Muscle of back (tissue), 11 donors: ENCODE measurements around the gene UQCRFS1. TPM values are rescaled to one million over a fixed set of nuclear protein-coding genes. Genes with fewer than 3 reads are reported as not detected.
"Not testable (repeated sequence)": the region's sequence is repeated elsewhere in the genome, so short reads cannot be mapped to it uniquely, and the experiment has no call there.

Experiments
- DNase-seq, 3 donors: peaks; one replicate each; pipeline versions ENCODE4 v3.0.0 to v3.0.0-alpha.2; 2013
- polyA plus RNA-seq, 10 donors: library from polyadenylated mRNA; unstranded; fragments of 120-200 nt; gene quantifications; one replicate each; pipeline ENCODE4 v1.2.1, GENCODE V29; 2013; ENCODE audit not compliant: insufficient read length in 10 of 10

Gene UQCRFS1
- polyA plus RNA-seq, 10 donors, result 23.6 to 38.0 (median 33.1) TPM

DNA sequence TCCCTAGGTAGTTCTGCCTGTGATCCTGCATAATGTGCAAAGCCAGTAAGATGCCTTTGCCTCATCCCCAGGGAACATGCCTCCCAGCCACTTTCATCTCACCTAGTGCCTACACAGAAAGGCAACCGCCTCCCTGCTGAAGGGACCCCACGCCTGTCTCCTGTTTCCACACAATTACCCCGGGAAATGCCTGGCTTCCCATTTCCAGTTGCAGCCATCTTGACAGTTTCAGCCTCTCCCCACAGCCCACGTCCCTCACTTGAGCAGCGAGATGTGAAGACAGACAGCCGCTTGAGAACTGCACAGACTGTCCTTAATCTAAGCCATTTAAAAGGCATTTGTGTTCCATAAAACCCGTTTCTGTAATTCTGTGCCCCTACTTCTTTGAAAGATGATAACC is 4.7 kb upstream of the UQCRFS1 start:
- DNase-seq, result no peak

DNA sequence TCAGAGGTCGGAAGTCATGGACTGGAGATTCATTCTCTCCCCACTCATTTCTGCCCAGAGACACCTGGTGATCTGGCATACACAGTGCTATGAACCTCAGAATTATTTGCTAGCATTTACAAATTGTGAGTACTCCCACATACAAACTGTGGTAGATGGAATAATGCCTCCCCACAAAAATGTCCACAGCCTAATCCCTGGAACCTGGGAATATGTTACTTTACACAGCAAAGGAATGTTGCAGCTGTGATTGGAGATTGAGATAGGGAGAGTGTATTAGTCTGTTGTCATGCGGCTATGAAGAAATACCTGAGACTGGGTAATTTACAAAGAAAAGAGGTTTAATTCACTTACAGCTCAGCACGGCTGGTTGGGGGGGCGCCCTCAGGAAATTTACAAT is 3.1 kb upstream of the UQCRFS1 start:
- DNase-seq, result no peak

DNA sequence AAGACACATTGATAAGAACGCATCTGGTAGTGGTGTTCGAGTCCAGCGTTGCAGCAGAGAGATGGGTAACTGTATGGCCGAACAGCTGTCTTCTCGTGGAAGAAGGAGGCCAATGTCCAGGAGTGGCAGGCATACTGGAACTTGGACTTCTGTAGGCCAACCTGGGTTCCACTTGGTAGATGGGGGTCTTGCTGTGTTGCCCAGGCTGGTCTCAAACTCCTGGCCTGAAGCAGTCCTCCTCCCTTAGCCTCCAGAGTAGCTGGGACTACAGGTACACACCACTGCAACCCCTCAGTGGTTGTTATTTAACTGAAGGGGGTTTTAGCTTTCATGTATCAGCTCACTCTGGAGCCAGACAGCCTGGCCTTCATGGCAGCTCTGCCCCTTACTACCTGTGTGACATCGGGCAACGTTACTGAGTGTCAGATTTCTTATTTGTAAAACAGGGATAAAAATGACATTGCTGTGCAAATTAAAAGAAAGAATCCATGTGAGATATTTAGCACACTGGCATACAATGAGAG is 2.4 kb upstream of the UQCRFS1 start:
- DNase-seq, result no peak

DNA sequence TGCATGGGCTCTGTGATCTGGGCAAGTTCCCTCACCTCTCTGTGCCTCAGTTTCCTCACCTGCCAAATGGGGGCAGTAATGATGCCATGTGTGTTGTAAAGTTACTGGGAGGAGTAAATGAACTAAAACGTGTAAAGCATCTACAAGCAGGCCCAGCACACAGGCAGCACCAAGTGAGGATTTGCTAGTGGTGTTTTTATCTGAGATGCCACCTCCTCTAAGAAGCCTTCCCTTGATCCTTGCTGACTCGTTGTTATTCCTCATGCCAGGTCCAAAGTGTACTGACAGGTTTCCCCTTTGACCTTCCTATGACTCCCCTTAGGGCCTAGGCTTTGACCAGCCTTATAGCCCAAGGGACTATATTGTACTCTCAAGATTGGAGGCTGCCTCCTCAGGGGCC is 1.5 kb upstream of the UQCRFS1 start:
- DNase-seq, result no peak

DNA sequence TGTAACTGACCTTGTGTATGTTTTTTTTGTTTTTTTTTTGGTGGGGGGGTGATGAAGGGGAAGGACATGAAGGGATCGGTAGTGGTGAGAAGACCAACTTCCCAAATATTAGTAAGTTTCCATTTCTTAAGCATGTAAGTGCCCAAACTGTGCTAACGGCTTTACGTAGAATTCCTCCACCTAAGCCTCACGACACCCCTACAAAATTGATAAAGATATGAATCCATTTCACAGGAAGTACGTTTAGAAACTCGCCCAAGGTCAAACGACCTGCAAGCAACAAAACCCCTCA is 649 bp downstream of the UQCRFS1 start:
- no peak for DNase-seq

DNA sequence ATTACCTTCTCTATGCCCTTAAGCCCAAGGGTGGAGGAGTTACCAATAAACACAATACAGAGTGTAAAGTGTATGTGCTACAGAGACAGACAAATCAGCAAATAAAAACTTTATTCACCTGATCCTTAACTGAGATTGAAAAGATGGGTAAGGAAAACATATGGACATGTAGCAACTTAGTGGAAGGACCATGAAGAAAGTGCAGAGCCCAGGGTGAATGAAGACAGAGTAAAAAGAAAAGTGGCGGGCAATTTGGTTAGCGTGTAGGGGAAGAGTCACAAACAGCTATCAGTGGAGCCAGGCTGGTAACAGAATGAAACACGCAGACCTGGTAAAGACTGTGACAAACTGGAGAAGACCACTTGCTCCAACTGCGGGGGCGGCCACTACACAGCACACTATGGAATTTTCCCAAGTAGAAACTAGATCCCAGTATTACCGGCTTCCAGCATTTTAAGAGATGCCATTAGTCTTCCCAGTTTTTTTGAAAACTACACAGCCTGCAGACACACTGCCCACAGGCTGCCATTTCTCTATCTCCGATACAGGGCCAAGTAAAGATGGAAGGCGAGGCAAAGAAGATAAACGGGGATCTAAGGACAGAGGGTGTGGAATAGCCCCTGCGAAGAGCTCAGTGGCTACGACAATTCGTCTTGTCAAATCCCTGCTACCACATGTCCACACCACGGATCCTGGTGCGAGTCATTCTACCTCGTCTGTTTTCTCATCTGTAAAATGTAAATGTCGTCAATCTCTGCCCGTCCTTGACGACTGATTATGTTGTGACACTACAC is 1.2 kb downstream of the UQCRFS1 start:
- DNase-seq, result peak in 2 of 3 donors; percentile 11 to 47

DNA sequence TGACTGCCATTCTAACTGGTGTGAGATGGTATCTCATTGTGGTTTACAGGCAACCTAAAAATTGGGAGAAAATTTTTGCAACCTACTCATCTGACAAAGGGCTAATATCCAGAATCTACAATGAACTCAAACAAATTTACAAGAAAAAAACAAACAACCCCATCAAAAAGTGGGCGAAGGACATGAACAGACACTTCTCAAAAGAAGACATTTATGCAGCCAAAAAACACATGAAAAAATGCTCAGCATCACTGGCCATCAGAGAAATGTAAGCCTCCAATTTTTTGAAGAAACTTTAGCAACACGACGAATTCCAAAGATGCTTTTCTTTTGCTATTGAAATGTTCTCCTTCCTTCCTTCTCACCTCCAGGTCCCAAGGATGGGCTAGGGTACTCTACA is 1.9 kb downstream of the UQCRFS1 start:
- not testable (repeated sequence) for DNase-seq

DNA sequence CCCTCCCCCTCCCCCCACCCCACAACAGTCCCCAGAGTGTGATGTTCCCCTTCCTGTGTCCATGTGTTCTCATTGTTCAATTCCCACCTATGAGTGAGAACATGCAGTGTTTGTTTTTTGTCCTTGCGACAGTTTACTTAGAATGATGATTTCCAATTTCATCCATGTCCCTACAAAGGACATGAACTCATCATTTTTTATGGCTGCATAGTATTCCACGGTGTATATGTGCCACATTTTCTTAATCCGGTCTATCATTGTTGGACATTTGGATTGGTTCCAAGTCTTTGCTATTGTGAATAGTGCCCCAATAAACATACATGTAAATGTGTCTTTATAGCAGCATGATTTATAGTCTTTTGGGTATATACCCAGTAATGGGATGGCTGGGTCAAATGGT is 2.4 kb downstream of the UQCRFS1 start:
- DNase-seq, result not testable (repeated sequence)

DNA sequence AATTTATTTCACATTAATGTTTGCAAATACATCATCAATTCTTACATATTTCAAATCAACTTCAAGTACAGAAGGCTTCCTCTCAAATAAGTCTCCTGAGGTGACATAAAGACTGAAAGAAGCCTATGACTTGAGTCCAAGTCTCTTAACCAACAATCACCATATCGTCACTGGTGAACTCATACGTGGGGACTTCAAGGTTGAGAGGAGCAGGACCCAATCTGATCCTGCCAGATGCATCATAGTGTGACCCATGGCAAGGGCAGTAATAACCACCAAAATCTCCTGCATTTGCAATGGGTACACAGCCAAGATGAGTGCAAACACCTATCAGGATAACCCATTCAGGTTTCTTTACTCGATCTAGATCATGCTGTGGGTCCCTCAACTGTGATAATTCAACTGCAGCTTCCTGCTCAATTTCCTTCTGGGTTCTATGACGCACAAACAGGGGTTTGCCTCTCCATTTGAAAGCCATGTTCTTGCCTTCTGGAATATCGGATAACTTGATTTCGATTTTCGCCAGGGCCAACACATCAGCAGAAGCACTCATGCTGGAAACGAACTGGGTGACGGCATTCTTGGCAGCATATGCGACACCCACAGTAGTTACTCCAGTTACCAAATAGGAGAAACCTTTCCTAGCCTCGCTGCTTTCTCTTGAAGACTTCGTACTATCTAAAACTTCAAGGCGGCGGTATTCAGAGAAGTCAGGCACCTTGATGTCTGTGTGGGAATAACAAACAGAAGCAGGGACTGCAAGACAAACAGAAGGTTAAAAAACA is 5.4 kb downstream of the UQCRFS1 start:
- not testable (repeated sequence) for DNase-seq

DNA sequence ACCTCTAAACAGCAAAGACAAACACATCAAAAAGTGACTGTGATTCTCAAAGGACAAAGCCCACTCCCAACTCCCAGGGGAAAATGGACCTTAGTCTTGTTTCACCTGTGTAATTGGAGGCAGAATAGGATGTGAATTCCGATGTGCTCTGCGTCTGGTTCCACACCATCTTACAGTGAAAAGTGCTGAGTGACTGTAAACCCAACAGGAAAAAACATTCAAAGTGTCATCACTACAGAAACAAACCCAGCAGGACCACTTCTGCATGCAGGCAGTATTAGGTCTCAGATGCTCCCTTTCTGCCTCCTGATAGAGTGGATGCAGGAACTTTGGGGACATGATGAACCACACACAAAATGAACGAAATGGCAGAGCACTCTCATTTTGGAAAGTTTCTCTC is 6.5 kb downstream of the UQCRFS1 start:
- DNase-seq, result no peak

DNA sequence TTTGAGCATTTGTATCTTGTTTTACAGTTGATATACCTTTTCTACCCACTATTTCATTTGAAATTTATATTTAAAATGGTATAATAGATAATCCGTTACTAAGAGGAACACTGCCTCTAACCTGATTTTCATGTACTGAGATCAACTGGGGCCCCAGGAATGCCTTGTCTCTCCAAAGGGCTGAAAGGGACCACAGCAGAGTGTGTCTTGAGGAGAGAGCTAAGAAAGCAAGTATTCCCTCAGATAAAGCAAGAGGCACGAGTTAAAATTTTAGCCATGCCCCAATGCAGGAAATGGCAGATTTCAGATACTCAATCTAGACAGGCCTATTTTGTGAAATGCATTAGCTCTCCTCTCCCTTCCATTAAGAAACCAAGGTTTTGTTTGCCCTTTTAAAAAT is 10.7 kb downstream of the UQCRFS1 start:
- DNase-seq, result no peak

DNA sequence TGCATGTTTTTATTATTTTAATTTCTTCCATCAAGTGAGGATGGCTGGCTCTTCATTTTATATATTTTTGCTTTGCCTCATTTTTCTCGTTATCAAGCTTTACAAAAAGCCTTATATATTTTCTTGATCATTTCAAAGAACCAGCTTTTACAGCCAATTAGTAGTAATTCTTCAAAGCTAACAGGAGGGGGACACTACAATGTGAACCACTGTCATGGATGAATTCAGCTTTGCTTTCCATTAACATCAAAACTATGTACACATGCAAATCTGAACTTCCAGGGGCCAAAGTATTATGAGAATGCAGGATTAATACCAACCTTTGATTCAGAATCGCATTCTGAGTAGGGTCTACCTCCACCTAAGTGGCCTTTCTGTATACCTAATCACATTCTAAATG is 11.1 kb downstream of the UQCRFS1 start:
- no peak for DNase-seq

DNA sequence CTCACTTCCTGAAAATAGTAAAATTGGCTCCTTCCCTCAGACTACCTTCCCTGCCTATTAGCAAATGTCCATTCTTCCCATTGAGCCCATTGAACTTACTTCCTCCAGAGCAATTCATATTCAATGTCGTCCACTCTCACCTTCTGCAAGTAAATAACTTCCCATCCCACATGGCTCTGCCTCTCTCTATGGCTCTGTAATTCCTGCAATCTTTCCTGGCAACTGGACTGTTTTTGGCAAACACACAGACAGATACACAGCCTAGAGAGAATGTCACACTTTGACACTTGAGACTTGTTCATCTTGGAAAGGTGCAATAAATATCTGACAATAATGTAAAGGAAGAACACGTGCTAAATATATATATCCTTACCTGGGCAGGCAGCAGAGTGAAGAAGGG is 18.3 kb downstream of the UQCRFS1 start:
- DNase-seq, result no peak

DNA sequence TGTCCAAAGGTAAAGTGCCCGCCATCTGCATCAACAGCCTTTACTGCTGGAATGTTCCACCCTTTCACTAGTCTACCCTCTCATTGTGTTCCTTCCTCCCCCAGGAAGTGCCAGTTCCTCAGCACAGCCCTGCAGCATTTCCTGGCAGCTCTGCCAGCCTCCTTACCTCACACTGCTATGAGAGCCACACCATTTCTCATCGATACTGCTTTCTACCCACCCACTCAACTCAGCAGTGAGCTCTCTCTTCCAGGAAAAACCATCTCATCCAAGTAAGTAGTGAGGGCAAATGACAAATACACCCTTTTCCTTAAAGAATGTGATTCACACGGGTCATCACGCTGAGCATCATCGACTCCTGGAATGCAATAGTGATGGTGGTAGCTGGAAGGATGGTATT is 19.8 kb downstream of the UQCRFS1 start:
- no peak for DNase-seq

DNA sequence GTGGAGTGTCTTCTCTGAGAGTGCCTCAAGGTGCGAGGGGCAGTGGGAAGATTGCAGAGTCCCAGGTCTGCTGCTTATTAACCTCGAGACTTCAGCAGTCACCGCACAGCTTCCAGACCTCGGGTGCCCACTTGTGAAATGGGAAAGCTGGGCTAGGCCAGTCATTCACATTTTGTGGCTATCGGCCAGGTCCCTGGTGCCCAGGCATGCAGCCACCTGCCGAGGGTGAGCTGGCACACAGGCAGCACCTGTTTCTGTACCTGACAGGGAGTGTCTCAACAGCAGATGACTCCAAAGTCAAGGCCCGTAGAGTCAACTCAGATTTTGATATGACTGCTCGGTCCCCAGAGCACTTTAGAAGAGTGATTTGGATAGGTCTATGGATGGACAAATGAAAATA is 21.9 kb downstream of the UQCRFS1 start:
- DNase-seq, result no peak

DNA sequence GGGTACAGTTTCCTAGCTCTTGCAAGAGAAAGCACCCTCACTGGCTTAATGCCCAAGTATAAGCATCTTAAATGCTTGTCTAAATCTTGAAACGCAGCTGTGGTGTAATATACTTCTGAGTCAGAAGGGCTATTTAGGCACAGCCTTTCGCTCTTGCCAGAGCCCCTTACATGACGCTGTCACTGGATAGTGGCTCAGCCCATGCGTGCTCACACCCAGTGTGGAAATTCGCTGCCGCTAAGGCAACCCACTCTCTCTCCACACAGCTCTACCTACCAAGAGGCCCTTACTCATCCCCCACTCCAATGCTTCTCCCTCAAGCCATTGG is 24.0 kb downstream of the UQCRFS1 start:
- DNase-seq, result no peak

DNA sequence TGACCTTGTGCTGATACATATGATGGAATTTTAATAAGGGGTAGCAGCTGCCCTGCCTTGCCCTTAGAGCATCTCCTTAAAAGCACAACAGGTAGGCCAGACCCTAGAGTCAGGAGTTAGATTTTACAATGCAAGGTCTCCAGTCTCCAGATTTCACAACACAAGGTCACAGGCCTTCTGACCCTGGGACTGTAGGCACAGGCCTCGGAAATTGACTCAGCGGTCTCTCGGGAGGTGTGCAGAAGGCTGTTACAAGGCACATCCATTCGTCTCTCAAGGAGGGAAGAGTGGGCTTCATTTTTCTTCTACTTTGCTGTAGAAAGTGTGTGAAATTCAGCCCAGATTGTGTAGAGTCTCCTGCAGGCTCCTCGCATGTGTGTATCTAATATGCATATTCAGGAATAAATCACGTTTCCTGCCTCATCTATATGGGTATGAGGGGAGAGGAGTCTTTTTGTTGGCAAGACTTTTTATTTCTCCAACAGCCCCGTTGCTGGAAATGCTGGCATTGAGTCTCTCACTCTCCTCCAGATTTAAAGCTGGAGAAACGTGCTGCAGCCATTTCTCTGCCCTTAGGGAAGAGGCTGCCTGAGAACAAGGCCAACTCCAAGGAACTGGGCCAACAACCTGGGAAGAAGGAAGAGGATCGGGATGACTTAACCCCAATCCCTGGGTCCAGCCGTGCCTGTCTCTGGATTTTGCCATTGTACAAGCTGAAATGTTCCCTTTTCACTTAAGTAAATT is 24.5 kb downstream of the UQCRFS1 start:
- DNase-seq, result peak in 2 of 3 donors; percentile 67 to 84

DNA sequence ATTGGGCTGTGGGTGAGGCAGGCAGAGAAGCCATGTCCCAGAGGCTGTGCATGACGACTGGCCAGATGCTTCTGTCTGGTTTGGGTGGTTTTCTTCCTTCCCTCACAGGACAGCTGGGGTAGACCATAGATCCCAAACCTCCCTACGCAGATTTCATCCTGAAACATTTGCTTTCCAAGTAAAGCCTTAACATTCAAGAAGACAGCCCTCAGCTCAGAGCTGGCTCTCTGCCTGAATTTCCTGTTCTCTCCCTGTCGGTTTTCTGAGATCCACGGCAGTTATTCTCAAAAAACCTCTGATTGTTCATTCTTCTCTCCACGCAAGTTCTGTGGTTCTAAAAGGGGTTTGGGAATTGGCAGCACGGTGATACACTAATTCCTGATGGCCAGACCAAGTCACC is 25.3 kb downstream of the UQCRFS1 start:
- peak in 2 of 3 donors; percentile 39 to 77 for DNase-seq

DNA sequence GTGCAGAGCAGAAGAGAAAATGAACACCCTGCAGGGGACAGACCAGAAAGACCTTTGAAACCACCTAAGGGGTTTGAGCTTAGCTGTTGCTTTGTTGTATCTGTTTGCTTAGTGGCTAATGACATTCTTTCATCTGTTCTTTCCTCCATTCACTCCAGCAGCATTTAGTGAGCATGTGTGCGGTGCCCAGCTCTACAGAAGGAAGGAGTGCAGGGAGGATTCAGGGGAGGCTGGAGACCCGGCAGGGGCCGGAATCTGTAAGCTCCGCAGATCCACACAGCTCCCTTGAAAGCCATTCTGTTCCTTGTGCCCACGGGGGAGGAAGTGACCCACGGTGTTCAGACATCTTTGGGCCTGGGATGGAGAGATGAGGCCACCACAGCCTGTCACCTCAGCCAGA is 27.5 kb downstream of the UQCRFS1 start:
- DNase-seq, result no peak

DNA sequence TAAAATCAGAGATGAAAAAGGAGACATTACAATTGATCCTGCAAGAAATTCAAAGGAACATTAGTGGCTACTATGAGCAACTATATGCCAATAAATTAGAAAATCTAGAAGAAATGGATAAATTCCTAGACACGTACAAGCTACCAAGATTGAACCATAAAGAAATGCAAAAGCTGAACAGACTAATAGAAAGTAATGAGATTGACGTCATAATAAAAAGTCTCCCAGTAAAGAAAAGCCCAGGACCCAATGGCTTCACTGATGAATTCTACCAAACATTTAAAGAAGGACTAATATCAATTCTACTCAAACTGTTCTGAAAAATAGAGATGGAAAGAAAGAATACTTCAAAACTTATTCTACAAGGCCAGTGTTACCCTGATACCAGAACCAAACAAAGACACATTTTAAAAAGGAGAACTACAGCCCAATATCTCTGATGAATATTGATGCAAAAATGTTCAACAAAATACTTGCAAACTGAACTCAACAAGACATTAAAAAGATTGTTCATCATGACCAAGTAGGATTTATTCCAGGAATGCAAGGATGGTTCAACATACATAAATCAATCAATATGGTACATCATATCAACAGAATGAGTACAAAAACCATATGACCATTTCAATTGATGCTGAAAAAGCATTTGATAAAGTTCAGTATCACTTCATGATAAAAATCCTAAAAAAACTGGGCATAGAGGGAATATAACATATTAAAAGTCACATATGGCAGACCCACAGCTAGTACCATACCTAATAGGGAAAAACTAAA is 35.8 kb downstream of the UQCRFS1 start:
- DNase-seq, result no peak

DNA sequence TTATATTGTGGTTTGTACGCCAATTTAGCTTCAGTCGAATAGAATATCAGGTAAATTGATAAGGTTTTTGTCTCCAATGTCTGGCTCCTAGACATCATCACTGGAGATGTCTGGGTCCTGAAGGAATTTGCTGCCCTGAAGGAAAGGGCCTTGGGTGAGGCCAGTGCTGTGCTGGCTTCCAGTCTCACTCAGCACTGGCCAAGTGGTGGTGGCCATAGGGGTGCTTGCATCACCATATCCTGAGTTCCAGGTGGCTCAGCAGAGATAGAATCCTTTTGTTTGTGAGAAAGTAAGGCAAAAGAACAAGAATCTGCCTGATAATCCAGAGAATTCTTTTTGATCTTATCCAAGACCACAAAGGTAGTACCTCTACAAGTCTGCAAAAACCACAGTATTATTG is 39.1 kb downstream of the UQCRFS1 start:
- no peak for DNase-seq

DNA sequence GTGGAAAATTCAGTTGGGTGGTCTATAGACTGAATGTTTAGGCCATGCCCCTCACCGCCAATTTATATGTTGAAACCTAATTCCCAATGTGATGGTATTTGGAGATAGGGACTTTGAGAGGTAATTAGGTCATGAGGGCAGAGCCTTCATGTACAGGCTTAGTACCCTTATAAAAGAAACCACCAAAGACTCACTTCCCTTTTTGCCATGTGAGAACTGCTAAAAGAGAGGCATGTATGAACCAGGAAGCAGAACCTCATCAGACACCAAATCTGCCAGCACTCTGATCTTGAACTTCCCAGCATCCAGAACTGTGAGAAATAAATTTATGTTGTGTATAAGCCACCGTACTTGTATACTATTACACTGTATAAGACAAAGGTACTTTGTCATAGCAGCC is 40.6 kb downstream of the UQCRFS1 start:
- no peak for DNase-seq
